HG02943 (cell line): ENCODE measurements around the gene CPEB3.
"Not testable (repeated sequence)": the region's sequence is repeated elsewhere in the genome, so short reads cannot be mapped to it uniquely, and the experiment has no call there.

Source experiments
- ATAC-seq: cut with Tn5 transposase; IDR thresholded peaks from one replicate; pipeline ENCODE4 v1.9.1; 2021; ENCODE audit warnings: mild to moderate bottlenecking, low read depth, moderate library complexity; ENCODE audit not compliant: unreplicated experiment

The CPEB3 gene

DNA sequence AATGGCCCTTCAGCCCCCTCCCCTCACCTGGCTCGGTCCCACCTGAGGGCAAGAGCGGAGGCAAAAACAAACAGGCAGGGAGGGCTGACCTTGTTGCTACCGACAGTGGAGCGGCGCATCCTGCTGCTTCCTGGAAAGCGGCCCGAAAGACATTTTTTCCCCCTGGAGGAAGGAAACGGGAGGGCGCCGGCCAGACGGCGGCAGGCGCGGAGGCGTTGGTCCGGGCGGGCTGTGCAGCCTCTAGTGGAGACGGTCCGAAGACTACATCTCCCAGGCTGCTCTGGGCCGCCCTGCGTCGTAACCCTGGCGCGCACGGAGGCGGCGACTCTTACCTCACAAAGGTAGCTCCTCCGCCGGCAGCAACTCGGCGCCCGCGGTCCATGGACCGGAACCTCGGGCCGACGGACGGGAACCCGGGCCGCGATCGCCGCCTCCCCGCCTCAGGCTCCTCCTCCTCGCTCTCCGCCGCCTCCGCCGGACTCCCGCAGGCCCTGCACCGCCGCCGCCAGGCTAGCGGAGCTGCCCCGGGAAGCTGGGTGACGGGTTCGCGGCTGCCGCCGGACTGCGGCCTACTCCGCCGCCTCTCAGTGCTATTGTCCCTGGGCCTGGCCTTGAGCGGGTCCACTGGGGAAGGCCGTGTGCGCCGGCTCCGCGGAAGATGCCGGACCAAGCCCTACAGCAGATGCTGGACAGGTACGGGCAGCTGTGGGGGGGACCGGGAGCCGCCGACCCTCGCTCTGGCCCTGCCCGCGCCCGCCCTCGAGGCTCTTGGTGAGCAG lies at the start of gene CPEB3, which contains the start of gene MARCHF5:
TSS of gene CPEB3 (minus strand) at position 242 of the 779 bp plus-strand sequence. CDS start 50,728 bp downstream, outside the sequence.
TSS of gene MARCHF5 (plus strand) at position 331 of the 779 bp plus-strand sequence. CDS start at position 659, 328 bp downstream.
- peak; percentile 98 for ATAC-seq

- not testable (repeated sequence) for ATAC-seq
Observed at GRCh38 chr10:92329927-92330326, 39.0 kb upstream of the CPEB3 start.

DNA sequence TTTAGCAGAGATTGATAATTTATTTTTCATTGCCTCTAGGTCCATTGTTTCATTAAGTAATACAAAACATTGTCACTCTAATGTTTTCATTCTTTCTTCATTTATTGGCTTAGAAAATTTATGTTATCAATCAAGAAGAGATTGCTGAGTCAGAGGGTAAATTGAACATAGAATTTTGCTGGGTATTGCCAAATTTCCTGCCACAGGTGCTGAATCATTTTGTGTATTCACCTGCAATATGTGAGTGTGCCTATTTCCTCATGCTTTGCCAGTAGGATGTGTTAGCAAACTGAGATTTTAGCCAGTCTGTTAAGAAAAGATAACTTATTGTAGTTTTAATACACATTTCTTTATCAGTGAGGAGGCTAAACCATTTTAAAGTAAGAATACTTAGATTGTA lies 38.1 kb upstream of the CPEB3 start:
- ATAC-seq, result no peak

GRCh38 chr10:92327445-92328433 lies 36.9 kb upstream of the CPEB3 start:
- ATAC-seq, result no peak

DNA sequence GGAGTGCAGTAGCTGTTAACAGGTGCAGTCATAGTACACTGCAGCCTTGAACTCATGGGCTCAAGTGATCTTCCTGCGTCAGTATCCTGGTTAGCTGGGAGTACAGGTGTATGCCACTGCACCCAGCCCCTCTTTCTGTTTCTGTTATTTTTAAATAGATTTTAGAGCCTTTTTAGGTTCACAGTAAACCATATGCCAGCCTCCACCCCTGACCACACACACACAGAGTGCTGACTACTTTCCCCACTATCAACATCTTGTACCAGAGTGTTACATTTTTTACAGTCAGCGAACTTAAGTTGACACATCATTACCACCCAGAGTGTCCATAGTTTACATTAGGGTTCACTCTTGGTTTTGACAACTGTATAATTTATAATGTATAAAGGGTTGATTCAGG lies 32.2 kb upstream of the CPEB3 start:
- ATAC-seq, result no peak

GRCh38 chr10:92316610-92317009 lies 25.7 kb upstream of the CPEB3 start:
- no peak for ATAC-seq

DNA sequence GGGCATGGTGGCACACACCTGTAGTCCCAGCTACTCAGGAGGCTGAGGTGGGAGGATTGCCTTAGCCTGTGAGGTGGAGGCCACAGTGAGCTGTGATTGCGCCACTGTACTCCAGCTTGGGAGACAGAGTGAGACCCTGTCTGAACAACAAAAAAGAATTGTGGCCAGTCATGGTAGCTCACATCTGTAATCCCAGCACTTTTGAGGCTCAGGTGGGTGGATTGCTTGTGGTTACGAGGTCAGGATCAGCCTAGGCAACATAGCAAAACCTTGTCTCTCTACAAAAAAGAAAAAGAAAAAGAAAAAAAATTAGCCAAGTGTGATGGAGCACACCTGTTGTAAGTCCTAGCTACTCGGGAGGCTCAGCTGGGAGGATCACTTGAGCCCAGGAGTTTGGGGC lies 22.9 kb upstream of the CPEB3 start:
- no peak for ATAC-seq

DNA sequence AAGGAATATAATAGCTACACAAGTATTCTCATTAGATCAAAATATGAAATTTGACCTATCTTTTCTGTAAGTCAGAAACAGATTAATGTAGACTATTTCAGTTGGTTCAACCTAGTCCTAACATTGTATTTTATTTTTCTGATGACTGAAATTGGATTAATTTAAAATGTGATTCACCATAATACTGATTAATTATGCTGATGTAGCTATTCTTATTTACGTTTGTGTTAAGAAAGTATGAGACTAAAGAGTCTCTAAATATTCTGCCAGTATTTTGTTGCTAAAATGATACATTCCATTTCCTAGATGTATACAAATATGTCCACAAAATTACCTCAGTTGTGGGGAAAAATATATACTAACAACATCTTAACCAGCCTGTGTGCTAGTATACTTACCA lies 18.4 kb upstream of the CPEB3 start:
- ATAC-seq, result no peak

GRCh38 chr10:92305133-92306072 lies 14.5 kb upstream of the CPEB3 start:
- ATAC-seq, result no peak

DNA sequence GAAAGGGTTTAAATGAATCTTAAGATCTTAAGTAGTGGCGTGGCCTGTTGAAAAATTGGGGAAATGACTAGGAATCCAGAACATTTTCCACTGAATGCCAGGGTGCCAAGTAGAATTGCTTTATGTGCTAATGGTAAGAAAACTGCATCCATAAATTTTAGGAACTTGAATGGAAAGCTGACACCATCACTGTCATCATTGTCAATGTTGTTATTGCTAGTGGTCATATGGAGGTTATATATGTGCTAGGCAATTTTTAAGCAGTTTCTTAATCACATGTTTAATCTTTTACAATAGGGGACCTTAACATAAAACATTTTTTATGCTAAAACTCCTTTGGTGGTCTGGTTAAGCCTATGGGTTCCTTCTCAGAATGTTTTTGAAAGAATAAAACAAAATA lies 13.2 kb upstream of the CPEB3 start:
- ATAC-seq, result no peak

DNA sequence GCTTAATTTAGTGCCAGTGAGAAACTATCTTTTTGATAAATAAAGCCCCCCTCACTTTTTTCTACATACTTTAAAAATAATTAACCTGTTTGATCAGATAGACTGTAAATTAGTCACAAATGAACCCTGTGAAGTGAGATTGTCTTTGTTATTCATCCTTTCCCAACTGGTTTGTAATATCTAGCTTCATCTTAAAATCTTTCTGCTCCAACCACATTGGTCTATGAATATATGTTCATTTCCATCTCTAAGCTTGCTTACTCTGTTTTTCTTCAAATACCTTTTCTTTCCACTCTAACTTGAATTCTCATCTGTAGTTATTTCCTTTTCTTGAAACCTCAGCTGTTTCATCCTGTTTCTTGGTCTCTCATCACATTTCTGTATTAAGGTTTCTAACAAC lies 12.2 kb upstream of the CPEB3 start:
- ATAC-seq, result no peak

GRCh38 chr10:92298487-92298886 lies 7.6 kb upstream of the CPEB3 start:
- ATAC-seq, result no peak

DNA sequence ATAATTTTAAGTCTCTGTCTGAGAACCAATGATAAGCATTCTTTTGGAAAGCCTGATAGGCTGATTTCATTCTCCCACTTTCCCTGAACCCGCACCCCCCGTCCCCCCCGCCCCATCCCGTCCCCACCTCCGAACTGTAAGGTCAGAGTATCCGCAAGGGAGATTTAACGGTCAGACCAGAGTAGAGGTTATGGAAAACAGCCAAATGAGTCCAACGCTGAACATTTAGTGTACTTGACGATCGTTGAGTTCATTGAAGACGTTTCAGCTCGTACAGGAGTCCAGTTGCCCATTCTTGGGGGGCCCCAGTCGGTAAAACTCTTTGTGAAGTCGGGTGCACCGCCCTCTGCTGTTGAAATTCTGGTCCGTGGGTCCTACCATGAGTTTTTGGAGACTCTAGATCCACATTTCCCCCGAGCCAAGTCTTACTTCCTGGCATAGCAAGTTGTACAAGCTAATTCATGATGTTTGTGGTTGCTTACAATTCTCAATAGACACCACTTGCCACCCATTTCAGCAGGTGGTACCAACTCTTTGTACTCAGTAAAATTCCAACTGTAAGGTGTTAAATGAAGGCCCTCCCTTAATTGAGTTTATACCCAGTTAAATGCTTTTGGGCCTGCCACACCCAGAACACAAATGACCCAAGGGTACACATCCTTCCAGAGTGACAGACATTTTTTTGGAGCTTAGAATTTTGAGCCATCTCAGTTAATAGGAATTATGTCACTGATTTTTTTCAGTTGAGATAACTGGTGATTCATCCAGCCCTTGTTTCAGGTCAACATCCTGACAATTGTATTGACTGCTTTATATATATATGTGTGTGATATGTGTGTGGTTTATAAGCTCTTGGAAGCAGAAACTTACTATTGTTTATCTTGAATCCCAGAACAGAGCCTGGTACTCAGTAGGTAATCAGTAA lies 1.3 kb upstream of the CPEB3 start:
- ATAC-seq, result no peak

- ATAC-seq, result no peak
Observed at GRCh38 chr10:92291616-92291865, 663 bp upstream of the CPEB3 start.

DNA sequence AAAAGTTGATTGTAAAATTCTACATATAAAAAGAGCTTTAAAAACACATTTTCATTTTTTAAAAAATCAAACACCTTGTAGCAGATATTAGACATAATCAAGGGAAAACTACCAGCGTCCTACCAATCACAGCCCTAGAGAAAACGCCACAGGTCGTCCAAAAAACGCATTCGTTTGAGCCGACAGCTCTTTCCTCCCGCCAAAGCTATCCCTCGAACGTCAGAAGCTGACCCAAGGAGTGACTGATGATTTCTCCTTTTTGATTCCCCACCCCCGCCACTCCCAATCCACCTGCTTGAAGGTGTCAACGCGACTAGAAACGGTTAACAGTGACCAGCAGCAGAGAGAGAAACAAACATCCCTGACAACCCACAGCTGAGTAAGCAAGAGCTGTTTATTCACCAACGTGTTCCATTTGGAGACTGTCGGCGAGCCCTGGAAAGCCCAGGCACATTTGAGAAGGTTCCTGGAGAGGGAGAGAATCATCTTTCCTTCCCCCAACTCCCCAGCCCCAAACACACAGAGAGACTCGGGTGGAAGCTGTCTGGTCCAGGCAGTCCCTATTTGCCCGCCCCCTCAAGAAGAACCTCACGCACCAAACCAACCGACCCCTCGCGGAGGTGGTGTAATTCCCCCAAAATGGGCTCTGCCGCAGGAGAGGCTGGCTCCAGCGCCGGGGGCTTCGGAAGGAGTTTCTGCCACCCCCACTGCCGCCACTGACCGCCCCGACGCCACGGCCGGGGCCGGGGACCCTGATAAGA lies 622 bp downstream of the CPEB3 start:
- ATAC-seq, result peak; percentile 13

GRCh38 chr10:92284112-92284704 lies 6.7 kb downstream of the CPEB3 start:
- ATAC-seq, result no peak

- ATAC-seq, result no peak
Observed at GRCh38 chr10:92278996-92279696, 11.7 kb downstream of the CPEB3 start.

DNA sequence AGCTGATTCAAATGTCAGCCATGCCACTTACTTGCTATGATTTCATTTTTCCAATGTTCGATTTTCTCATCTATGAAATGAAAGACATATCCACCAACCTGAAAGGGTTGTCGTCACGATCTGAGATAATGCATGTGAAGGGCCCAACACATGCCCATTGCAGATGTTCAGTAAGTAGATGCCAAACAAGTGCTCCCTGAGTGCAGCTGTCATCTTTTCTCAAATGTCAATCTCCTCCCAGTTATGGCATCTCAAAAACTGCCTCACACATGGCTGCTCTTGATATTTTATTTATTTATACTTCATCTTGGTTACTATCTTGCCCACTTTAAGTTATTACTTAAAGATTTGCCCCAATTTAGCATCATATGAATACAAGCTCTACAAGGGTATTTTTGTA lies 16.8 kb downstream of the CPEB3 start:
- ATAC-seq, result no peak
